HG03280 (cell line): ENCODE measurements around the gene SCARB2.

Experiments used
- ATAC-seq: cut with Tn5 transposase; IDR thresholded peaks from one replicate; pipeline ENCODE4 v1.9.1; 2021; ENCODE audit warnings: mild to moderate bottlenecking, moderate library complexity; ENCODE audit not compliant: unreplicated experiment

SCARB2 gene

GRCh38 chr4:76232681-76233080 lies 19.1 kb upstream of the SCARB2 start:
- no peak for ATAC-seq

- no peak for ATAC-seq
These were observed 12.8 kb upstream of the SCARB2 start for GRCh38 chr4:76226418-76226817.

GRCh38 chr4:76224171-76224570 lies 10.5 kb upstream of the SCARB2 start:
- ATAC-seq = no peak

- no peak for ATAC-seq
These were observed 5.9 kb upstream of the SCARB2 start for GRCh38 chr4:76219299-76220055.

GRCh38 chr4:76216975-76217814 lies 3.6 kb upstream of the SCARB2 start:
- ATAC-seq = no peak

GRCh38 chr4:76216524-76216923 lies 2.9 kb upstream of the SCARB2 start:
- no peak for ATAC-seq

GRCh38 chr4:76215077-76215476 lies 1.5 kb upstream of the SCARB2 start:
- ATAC-seq = no peak

- ATAC-seq = peak; percentile 52
These were observed 602 bp upstream of the SCARB2 start for GRCh38 chr4:76214177-76214675.

GRCh38 chr4:76212851-76213414 lies 691 bp downstream of the SCARB2 start:
- no peak for ATAC-seq

- ATAC-seq = no peak
These were observed 1.6 kb downstream of the SCARB2 start for GRCh38 chr4:76211769-76212708.

- ATAC-seq = no peak
These were observed 3.2 kb downstream of the SCARB2 start for GRCh38 chr4:76210452-76210851.

- no peak for ATAC-seq
These were observed 3.7 kb downstream of the SCARB2 start for GRCh38 chr4:76209881-76210280.

- no peak for ATAC-seq
These were observed 5.4 kb downstream of the SCARB2 start for GRCh38 chr4:76208005-76208765.

GRCh38 chr4:76207549-76207948 lies 6.1 kb downstream of the SCARB2 start:
- ATAC-seq = no peak

- no peak for ATAC-seq
These were observed 7.2 kb downstream of the SCARB2 start for GRCh38 chr4:76206222-76206942.

- no peak for ATAC-seq
These were observed 8.1 kb downstream of the SCARB2 start for GRCh38 chr4:76205476-76205875.

- ATAC-seq = no peak
These were observed 8.7 kb downstream of the SCARB2 start for GRCh38 chr4:76204936-76205335.

GRCh38 chr4:76203541-76203940 lies 10.1 kb downstream of the SCARB2 start:
- no peak for ATAC-seq

- no peak for ATAC-seq
These were observed 12.3 kb downstream of the SCARB2 start for GRCh38 chr4:76201276-76201675.
